Endothelial cell of umbilical vein (primary cell): ENCODE measurements around the gene COQ8B. TPM values are rescaled to one million over a fixed set of nuclear protein-coding genes. Genes with fewer than 3 reads are reported as not detected.

Source experiments
- BruUV-seq: library from RNA; stranded (reverse); fragments of 400-500 nt; replicated peaks from 2 replicates; lab custom pipeline; 2021; lab: Mats Ljungman, UMichigan
- CTCF ChIA-PET: fragments of 300-600, 350-600 bp; sonication (Branson Sonifier 250); formaldehyde crosslinking; loops from one replicate; lab custom pipeline; 2021; ENCODE audit warnings: antibody characterized with exemption, inconsistent platforms; lab: Charles Lee
- POLR2A ChIA-PET: fragments of 300-600, 350-600 bp; sonication (Branson Sonifier 250); formaldehyde crosslinking; loops from one replicate; lab custom pipeline; 2021; ENCODE audit warnings: antibody characterized with exemption, inconsistent platforms; lab: Charles Lee
- DNase-seq: peaks from one replicate; pipeline ENCODE4 v3.0.0-alpha.2; 2011; ENCODE audit warnings: low read depth, low spot score
- FAIRE-seq: peaks from 2 replicates; lab custom pipeline; 2011; peaks lifted over from hg19 to GRCh38; lab: Jason Lieb, UNC
- H2AFZ ChIP-seq: 2 replicates; pipeline ENCODE4 v1.6.0; 2012; ENCODE audit warnings: low read depth, low read length, control low read depth, inconsistent platforms
- H3K27ac ChIP-seq: 2 replicates; pipeline ENCODE4 v1.5.1; 2011; ENCODE audit warnings: low read depth, mild to moderate bottlenecking, control low read depth, low read length, moderate library complexity; ENCODE audit not compliant: insufficient read depth
- H3K27me3 ChIP-seq, 2 experiments: 2 replicates each; pipeline versions ENCODE4 v1.6.0 to v1.6.1; 2011; ENCODE audit warnings: low read length in 2 of 2, mixed read lengths in 1 of 2; ENCODE audit not compliant: control insufficient read depth in 2 of 2, insufficient read depth in 2 of 2
- H3K36me3 ChIP-seq, 2 experiments: 2 replicates in 1 of 2; 3 replicates in 1 of 2; pipeline ENCODE4 v1.5.1; 2011; ENCODE audit warnings: low read length in 2 of 2, mild to moderate bottlenecking in 1 of 2, moderate library complexity in 1 of 2; ENCODE audit not compliant: control insufficient read depth in 2 of 2, insufficient read depth in 2 of 2; ENCODE audit errors: extremely low read depth in 1 of 2
- H3K4me1 ChIP-seq: 3 replicates; pipeline ENCODE4 v1.5.1; 2011; ENCODE audit warnings: mild to moderate bottlenecking, low read length; ENCODE audit not compliant: control insufficient read depth, insufficient read depth; ENCODE audit errors: extremely low read depth
- H3K4me2 ChIP-seq: 2 replicates; pipeline ENCODE4 v1.6.1; 2011; ENCODE audit warnings: low read length, control low read depth, mixed read lengths; ENCODE audit not compliant: insufficient read depth
- H3K4me3 ChIP-seq, 3 experiments: fragments of 200-600 bp in 1 of 3; sonication (generic), shearing (Covaris generic) in 1 of 3; replicated peaks in 1 of 3; 2 replicates each; pipeline ENCODE4 v1.5.1; 2011 to 2016; ENCODE audit warnings: control low read depth in 3 of 3, low read length in 3 of 3, mild to moderate bottlenecking in 2 of 3, inconsistent platforms in 1 of 3, low read depth in 1 of 3, moderate library complexity in 1 of 3; ENCODE audit not compliant: insufficient read depth in 1 of 3
- H3K79me2 ChIP-seq: 2 replicates; pipeline ENCODE4 v1.6.0; 2012; ENCODE audit warnings: low read length, inconsistent platforms; ENCODE audit not compliant: control insufficient read depth, insufficient read depth
- H3K9ac ChIP-seq: replicated peaks from 2 replicates; pipeline ENCODE3; 2011; ENCODE audit warnings: low read length, control low read depth; ENCODE audit not compliant: insufficient read depth; ENCODE audit errors: extremely low read depth
- H3K9me1 ChIP-seq: replicated peaks from 3 replicates; pipeline ENCODE4 v1.6.0; 2011; ENCODE audit warnings: mild to moderate bottlenecking, low read length; ENCODE audit not compliant: control insufficient read depth, insufficient read depth; ENCODE audit errors: extremely low read depth
- H3K9me3 ChIP-seq: replicated peaks from 2 replicates; pipeline ENCODE4 v1.5.1; 2012; ENCODE audit warnings: low read length, inconsistent platforms; ENCODE audit not compliant: control insufficient read depth, insufficient read depth
- H4K20me1 ChIP-seq: replicated peaks from 2 replicates; pipeline ENCODE3; 2011; ENCODE audit warnings: mild to moderate bottlenecking, low read length; ENCODE audit not compliant: control insufficient read depth, insufficient read depth; ENCODE audit errors: extremely low read depth
- CTCF ChIP-seq, 2 donors: IDR thresholded peaks; 1 replicate in 1 of 2; 2 replicates in 1 of 2; pipeline ENCODE4 v1.5.1; 2011; ENCODE audit warnings: low read length in 2 of 2, mild to moderate bottlenecking in 2 of 2, moderate library complexity in 2 of 2, control low read depth in 1 of 2, inconsistent platforms in 1 of 2, low read depth in 1 of 2; ENCODE audit not compliant: insufficient read depth in 1 of 2; ENCODE audit errors: extremely low read depth in 1 of 2
- EZH2 ChIP-seq: IDR thresholded peaks from 2 replicates; pipeline ENCODE4 v1.6.1; 2012; ENCODE audit warnings: borderline replicate concordance, low read depth, mild to moderate bottlenecking, moderate library complexity, low read length, inconsistent platforms; ENCODE audit not compliant: severe bottlenecking
- FOS ChIP-seq: IDR thresholded peaks from 2 replicates; pipeline ENCODE4 v1.6.1; 2011; ENCODE audit warnings: mild to moderate bottlenecking, low read length, moderate library complexity, borderline replicate concordance; ENCODE audit not compliant: insufficient read depth
- GATA2 ChIP-seq: IDR thresholded peaks from 2 replicates; pipeline ENCODE4 v1.7.0; 2011; ENCODE audit warnings: low read depth, mild to moderate bottlenecking, moderate library complexity, mixed read lengths, low read length; ENCODE audit not compliant: insufficient read length, insufficient read depth
- JUN ChIP-seq: IDR thresholded peaks from 2 replicates; pipeline ENCODE4 v1.6.1; 2011; ENCODE audit warnings: borderline replicate concordance, low read depth; ENCODE audit not compliant: insufficient read length, insufficient read depth
- MAX ChIP-seq: IDR thresholded peaks from 2 replicates; pipeline ENCODE4 v1.6.1; 2011; ENCODE audit not compliant: insufficient read depth, insufficient read length
- MYC ChIP-seq: IDR thresholded peaks from one replicate; pipeline ENCODE4 v1.6.1; 2011; ENCODE audit warnings: mild to moderate bottlenecking, low read depth, low read length
- POLR2A ChIP-seq: IDR thresholded peaks from 2 replicates; pipeline ENCODE4 v1.6.1; 2012; ENCODE audit warnings: low read depth, mild to moderate bottlenecking, control low read depth, low read length
- POLR2AphosphoS5 ChIP-seq: IDR thresholded peaks from 2 replicates; pipeline ENCODE4 v1.6.1; 2012; ENCODE audit warnings: low read depth, mild to moderate bottlenecking, control low read depth, low read length, moderate library complexity; ENCODE audit not compliant: insufficient read depth
- dilution Hi-C: fragments of 300-500 bp; cut with MboI; formaldehyde crosslinking; loops from one replicate; pipeline ENCODE4 v1.15.0; 2019; ENCODE audit warnings: low sequenced_read_pairs; ENCODE audit not compliant: extremely low pct_ligation_motif_present
- intact Hi-C: fragments of 100-400 bp; cut with micrococcal nuclease; formaldehyde crosslinking; loops from one replicate; pipeline ENCODE4 v1.10.0; 2022
- polyA plus RNA-seq, 4 experiments: library from polyadenylated mRNA; depleted of rRNA in 3 of 4; stranded (reverse) in 3 of 4; unstranded in 1 of 4; fragments of >200 nt; gene quantifications; 2 replicates each; pipeline versions ENCODE4 v1.2.1 to v1.2.3, GENCODE V29; 2011 to 2012; ENCODE audit warnings: missing spikeins in 1 of 4
- total RNA-seq: library from RNA; stranded (reverse); gene quantifications from 2 replicates; pipeline ENCODE4 v1.2.3, GENCODE V29; 2021

Gene COQ8B
- total and polyA plus RNA-seq, 2 donors (not counting 3 experiments of a cell fraction or from before 2014, with no cell fraction given), result 16.2 to 19.2 TPM

- H3K9me3 ChIP-seq, result no peaks in the 10 kb centered on the region
- dilution Hi-C loops (no loop called here), intact Hi-C loops (no loop called here)
- ChIA-PET CTCF (no interaction called here), POLR2A (no interaction called here)
- no peak overlapping the region for H3K4me2 ChIP-seq
- no peak overlapping the region for H2AFZ ChIP-seq
- DNase-seq (no peak), FAIRE-seq (no peak)
- no peak overlapping the region for H3K4me3 ChIP-seq
- H3K27me3 ChIP-seq, result no peaks in the 10 kb centered on the region
- H4K20me1 ChIP-seq, result no peaks in the 10 kb centered on the region
- no peaks in the 10 kb centered on the region for H3K79me2 ChIP-seq
- peaks cover under 1% of the 10 kb centered on the region for H3K4me1 ChIP-seq
- H3K27ac ChIP-seq, result no peak overlapping the region
- TF ChIP-seq POLR2AphosphoS5 (no peak), FOS (no peak), POLR2A (no peak), CTCF (IDR thresholded peaks at IDR 0.05; ENCODE audit: extremely low read depth in 1 of 2, insufficient read depth in 1 of 2, low read depth in 1 of 2, low read length in 2 of 2) (no peak), JUN (no peak)
- H3K36me3 ChIP-seq, result peaks cover 28 to 53% of the 10 kb centered on the region in 2 experiments
- H3K9ac ChIP-seq, result no peak overlapping the region
- no peaks in the 10 kb centered on the region for H3K9me1 ChIP-seq
- no TSS peak for BruUV-seq
Observed at GRCh38 chr19:40672038-40672437, 44.6 kb downstream of the COQ8B start.

GRCh38 chr19:40671404-40671803 lies 45.3 kb downstream of the COQ8B start:
- TF ChIP-seq GATA2 (no peak), JUN (no peak), EZH2 (no peak), MYC (no peak), FOS (no peak), CTCF (IDR thresholded peaks at IDR 0.05; ENCODE audit: extremely low read depth in 1 of 2, insufficient read depth in 1 of 2, low read depth in 1 of 2, low read length in 2 of 2) (no peak), POLR2AphosphoS5 (no peak), POLR2A (no peak), MAX (no peak)
- no peak overlapping the region for H3K4me2 ChIP-seq
- intact Hi-C loops (no loop called here), dilution Hi-C loops (no loop called here)
- peaks cover 28 to 55% of the 10 kb centered on the region in 2 experiments for H3K36me3 ChIP-seq
- H3K27me3 ChIP-seq, result no peaks in the 10 kb centered on the region
- H3K4me3 ChIP-seq, result no peak overlapping the region
- no peak overlapping the region for H3K9ac ChIP-seq
- no peaks in the 10 kb centered on the region for H3K9me3 ChIP-seq
- H3K27ac ChIP-seq, result no peak overlapping the region
- POLR2A ChIA-PET, result no interaction called here
- no peak for DNase-seq
- no peak overlapping the region for H2AFZ ChIP-seq
- H3K79me2 ChIP-seq, result no peaks in the 10 kb centered on the region
- FAIRE-seq, result no peak
- no peaks in the 10 kb centered on the region for H3K9me1 ChIP-seq
- BruUV-seq, result no TSS peak
- no peaks in the 10 kb centered on the region for H4K20me1 ChIP-seq
- peaks cover 6% of the 10 kb centered on the region for H3K4me1 ChIP-seq
- CTCF ChIA-PET, result no interaction called here
